Activated CD8-positive, alpha-beta memory T cell treated with anti-CD3 and anti-CD28 coated beads for 4 hours (primary cell): ENCODE data around the gene SELENOF.

ENCODE experiments used
- DNase-seq, 2 donors: peaks; one replicate each; pipeline ENCODE4 v3.0.0-alpha.2; 2020; ENCODE audit warnings: low read depth in 2 of 2

Gene SELENOF

DNA sequence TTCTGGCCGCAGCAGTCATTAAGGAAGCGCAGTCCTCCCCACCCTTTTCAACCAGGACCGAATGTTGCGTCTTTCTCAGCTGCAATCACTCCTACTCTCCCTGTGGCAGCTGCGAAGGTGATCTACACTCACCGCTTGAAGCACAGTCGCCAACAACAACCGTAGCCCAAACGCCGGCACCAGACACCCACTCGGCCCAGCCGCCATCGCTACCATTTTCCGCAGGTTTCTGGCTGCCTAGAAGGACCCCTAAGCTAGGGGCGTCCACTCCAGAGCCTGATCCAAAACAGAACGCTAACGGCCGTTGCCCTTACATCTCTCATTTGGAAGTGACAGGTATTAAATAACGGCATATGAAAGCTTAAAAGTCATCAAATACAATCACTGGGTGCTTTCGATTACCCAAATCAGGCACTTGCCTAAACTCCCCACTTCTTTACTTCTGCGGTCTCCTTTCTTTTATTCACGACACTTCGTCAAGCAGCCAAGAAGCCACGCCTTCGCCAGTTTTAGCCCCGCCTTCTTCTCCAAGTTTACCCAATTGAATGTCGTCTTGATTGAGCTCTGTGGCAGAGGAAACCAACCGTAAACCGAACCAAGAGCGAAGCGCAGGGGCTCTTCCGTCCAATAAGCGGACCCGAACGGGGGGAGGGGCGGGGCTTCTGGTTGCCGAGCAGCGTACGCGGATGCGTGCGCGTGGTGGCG lies at the start of gene SELENOF:
Gene SELENOF, minus strand, starts transcription at position 231 of the 705 bp plus-strand sequence. Its CDS starts 15 bp downstream, at position 216.
- DNase-seq, result peak; percentile 98

DNA sequence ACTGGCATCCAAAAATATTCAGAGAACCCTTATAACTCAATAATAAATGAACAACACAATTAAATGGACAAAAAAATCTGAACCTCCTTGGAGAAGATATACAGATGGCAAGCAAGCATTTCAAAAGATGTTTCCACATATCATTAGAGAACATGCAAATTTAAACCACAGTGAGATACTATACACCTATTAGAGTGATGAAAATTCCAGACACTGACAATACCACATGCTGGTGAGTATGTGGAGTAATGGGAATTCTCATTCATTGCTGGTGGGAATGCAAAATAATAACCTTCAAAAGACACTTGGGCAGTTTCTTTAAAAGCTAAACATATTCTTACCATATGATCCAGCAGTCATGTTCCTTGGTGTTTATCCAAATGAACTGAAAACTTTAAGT lies 46.6 kb upstream of the SELENOF start:
- DNase-seq, result no peak

DNA sequence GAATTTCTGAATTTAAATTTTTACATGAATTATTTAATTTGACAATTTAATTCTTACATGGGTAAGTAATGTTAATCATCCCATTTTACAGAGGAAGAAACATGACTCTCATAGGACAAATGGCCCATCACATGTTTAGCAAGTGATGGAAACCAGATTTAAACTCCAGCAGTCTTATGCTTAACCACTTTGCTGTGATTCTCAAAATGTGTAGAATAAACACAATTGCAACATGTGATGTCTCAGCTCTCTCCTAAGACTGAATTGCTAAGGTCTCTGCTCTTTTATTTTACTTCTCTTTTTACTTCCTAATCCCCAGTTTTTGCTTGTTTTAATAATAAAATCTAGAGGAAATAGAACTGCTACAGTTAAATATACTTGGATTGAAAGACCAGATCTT lies 43.3 kb upstream of the SELENOF start:
- DNase-seq, result no peak

DNA sequence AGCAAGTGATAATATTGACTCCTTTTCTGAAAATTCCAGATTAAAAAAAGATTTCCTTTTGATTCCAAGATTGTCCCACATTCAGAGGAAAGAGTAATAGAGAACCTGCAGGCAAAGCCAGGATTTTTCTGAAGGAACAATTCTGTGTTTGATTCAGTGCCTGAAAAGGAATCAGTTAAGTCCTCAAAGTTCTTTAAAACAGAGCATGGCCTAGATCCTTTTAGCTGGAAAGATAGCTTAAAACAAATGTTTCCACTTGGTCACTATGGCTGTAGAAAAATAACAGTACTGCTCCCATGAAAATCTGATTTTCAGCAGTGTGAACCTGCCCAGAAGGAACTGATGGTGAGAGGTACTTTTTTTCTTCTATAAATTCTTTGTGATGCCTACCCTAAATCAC lies 42.3 kb upstream of the SELENOF start:
- DNase-seq, result no peak

DNA sequence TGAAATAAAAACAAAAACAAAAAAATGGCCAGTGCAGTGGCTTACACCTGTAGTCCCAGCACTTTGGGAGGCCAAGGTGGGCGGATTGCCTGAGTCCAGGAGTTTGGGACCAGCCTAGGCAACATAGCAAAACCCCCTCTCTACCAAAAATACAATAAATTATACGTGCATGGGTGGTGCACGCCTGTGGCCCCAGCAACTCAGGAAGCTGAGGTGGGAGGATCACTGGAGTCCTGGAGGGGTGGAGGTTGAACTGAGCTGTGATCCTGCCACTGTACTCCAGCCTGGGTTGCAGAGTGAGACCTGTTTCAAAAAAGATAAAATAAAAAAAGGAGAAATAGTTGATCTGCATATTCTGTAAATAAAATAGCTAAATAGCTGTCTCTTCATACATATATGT lies 41.8 kb upstream of the SELENOF start:
- no peak for DNase-seq

DNA sequence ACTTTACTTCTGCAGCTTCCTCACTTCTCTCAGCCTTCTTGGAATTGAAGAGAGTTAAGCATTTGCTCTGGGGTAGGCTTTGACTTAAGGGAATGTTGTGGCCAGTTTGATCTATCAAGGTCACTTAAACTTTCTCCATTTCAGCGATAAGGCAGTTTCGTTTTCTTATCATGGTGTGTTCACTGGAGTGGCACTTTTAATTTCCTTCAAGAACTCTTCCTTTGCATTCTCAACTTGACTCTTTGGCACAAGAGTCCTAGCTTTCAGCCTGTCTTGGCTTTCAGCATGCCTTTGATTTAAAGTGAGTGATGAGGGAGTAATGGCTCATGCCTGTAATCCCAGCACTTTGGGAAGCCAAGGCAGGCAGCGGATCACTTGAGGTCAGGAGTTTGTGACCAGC lies 39.2 kb upstream of the SELENOF start:
- no peak for DNase-seq

DNA sequence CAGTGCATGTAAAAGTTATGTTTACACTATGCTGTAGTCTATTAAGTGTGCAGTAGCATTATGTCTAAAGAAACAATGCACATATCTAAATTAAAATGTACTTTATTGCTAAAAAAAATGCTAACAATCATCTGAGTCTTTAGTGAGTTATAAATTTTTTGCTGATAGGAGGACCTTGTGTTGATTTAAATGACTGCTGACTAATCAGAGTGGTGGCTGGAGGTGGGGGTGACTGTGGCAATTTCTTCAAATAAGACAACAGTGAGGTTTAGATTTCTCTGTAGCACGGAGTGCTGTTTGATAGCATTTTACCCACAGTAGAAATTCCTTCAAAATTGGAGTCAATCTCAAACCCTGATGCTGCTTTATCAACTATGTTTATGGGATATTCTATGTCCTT lies 37.5 kb upstream of the SELENOF start:
- DNase-seq, result no peak

DNA sequence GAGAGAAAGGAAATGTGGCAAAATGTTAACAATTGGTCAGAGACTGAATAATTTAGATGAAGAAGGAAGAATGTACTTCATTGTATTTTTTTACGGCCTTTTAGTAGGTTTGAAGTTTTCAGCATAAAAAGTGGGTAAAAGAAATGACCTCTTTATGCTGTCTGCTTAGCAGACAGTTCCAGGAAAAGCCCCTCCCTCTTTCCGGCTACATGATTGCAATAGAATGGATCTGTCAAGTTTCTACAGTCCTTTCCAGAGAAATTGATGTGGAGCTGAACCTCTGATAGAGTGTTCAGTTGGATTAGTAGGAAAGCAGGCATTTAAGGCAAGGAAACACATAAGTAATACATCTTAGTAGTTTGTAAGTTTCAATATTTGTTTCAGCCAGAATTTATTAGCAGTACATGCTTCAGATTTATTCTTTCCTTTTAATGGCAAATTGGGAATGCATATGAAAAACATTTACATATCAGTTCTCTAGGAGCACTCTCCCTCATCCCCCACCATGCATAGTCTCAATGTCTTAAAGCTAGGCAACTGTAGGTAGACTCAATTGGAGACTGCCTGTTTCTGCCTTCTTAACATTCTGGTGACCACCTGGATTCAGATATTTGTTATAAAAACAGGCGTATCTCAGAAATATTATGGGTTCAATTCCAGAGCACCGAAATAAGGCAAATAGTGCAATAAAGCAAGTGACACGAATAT lies 36.9 kb upstream of the SELENOF start:
- DNase-seq, result no peak

DNA sequence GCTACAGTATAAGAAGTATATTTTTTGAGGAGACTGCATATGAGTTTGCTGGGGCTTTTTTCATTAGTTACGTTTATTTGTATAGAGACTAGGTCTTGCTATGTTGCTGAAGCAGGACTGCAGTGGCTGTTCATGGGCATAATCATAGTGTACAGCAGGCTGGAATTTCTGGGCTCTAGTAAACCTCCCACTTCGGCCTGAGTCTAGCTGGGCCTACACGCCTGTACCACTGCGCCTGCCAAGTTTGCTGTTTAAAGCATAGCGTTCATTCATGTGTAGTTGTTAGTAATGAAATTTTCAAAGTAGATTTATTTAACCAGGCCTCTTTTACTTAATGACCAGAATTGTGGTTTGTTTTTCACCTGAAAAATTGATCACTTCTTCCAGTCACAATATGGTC lies 34.3 kb upstream of the SELENOF start:
- DNase-seq, result no peak

DNA sequence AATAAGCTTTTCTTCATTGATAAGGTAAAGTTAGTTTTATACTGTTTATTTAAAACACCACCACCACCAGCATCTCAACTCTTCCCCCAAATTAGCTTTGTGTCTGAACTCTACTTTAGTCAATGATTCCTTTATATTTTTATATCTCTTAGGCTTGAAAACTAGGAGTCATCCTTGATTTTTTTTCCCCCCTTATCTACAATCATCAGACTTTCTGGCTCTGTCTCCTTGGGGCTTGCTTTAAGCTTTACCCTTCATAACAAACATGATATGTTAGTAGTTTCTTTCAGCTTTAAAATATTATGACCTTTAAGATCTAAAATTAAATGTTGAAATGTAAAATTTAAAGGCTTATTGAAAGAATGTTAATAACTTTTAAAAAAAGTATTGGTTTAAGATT lies 28.8 kb upstream of the SELENOF start:
- DNase-seq, result no peak

DNA sequence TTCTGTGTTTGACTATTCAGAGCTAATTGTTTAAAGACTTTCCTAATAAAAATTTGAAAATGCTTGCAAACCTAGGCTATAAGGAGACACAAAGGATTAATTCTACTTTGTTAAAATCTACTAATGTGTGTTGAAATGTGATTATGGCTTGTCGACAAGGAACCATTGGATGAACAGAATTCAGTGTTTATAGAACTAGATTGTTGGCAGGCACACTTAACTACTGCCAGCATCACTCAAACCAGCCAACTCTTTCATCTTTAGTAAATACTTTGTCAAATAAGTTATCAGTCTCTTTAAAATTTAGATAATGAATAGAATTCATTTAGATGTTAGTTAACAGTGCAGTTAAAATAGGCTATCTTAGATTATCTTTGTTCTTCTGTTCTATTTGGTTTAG lies 28.1 kb upstream of the SELENOF start:
- no peak for DNase-seq

DNA sequence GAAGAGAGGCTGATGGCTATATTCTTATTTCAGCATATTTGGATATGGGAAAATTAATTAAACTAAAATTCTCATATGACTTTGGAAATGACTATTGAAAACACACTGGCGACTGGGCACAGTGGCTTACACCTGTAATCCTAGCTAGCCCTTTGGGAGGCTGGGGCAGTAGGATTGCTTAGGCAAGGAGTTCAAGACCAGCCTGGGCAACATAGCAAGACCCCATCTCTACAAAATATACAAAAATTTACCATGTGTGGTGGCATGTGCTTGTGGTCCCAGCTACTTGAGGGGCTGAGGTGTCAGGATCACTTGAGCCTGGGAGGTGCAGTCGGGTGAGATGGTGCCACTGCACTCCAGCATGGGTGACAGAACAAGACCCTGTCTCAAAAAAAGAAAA lies 26.7 kb upstream of the SELENOF start:
- no peak for DNase-seq

DNA sequence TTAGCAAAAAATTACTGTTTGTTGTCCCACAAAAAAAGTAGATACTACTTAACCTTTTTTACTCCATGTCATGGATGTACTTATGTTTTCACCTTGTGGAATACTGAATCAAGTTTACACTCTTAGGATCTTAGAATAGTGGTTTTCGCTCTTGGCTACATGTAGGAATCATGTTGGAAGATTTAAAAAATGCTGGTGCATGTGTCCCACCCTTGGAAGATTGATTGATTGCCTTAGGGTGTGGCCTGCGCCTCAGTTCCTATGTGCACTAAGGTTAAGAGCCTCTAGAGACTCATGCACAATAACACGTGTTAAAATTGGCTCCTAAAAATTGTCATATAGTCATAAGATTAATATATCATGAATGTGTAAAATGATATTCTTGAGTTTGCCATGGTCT lies 25.5 kb upstream of the SELENOF start:
- DNase-seq, result no peak

DNA sequence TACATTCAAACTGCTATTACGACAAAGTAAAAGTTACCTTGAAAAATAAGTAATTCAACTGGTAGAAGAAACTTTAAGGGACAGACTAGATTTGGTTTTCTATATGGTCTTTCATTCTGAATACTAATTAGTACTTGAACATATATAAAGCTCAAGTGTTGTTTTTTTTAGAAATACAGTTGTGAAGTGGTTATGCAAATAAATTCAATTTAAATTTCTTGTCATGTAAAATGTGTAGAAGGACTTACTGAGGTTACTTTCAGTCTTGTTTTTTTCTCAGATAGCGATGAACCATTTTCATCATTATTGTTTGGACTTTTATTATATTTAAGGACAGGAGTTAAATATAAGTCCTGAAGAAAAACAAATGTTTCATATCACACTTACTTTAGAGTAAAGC lies 24.9 kb upstream of the SELENOF start:
- no peak for DNase-seq

DNA sequence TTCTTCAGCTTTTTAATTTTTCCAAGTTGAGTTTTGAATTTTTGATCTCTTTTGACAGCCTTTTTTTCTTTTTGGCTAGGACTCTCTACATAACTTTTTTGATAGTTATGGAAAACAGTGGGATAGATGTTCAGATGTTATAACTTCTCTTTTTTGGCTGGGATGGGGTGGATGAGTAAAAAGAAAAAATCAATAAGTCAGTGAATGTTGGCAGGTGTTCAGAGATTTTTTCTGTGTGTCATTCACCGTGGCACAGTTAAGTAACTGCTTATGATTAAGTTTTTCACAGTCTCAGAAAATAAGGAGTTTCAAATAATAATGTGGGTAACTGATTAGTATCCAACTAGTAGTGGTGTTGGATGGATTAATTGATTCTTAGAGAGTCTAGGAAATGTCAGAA lies 24.5 kb upstream of the SELENOF start:
- no peak for DNase-seq

DNA sequence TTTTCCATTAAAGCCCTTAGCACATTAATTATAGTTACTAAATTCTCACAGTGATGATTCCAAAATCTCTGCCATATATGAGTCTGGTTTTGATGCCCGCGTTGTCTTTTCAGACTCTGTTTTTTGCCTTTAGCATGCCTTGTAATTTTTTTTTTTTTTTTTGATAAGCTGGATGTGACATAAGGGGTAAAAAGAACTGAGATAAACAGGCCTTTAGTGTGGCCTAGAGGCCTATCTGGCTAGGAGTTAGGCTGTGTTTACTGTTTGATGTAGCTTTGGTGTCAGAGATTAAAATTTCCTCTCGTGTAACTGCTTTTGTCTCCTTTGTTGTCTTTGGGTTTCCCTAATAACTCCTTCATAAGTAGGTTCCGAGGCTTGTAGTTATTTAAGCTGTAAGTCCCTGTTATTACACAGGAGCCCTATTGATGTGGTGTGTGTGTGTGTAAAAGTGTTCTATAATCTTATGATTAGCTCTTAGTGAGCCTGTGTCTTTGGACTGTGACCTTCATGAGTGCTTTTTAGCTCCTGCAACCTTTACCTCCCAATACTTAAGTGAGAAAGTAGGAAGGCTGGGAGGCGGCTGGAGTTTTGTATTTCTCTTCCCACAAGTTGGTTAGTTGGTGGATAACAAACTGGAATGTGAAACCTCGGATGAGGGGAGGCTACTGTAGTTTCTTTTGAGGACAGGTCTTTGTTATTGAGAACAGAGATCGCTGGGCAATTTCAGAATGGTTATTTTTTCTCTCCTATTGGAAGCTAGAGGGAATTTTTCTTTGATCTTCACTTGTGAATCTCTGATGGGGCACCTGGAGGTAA lies 19.8 kb upstream of the SELENOF start:
- no peak for DNase-seq

DNA sequence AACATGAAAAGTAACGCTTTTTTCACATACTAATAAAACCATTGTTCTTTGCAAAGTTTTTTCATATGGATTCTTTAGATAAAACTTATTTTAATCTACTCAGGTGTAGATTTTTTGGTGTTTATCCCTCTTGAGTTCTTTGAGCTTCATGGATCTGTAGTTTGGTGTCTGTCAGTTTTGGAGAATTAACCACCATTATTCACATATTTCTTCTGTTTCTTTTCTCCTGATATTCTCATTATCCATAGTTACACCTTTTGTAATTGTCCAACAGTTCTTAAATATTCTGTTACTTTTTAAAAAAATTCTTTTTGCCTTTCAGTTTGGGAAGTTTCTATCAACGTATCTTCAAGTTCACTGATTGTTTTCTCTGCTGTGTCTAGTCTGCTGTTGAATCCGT lies 19.1 kb upstream of the SELENOF start:
- no peak for DNase-seq

DNA sequence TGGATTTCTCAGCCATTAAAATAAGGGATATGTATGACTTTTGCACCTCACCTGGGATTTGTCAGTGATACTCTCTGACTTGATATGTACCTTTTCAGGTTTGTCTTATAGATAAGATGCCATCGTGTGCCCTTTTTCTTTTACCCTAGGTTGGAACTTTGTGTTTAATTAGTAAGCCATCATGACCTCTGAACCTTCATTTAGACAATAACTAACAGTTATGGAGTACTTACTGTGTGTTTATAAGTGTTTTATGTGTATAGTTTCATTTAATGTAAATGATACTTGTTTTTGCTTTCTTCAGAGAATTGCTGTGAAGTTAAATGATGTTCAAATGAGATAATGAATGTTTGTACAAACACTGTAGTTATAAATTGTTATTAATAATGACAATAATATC lies 14.9 kb upstream of the SELENOF start:
- no peak for DNase-seq

DNA sequence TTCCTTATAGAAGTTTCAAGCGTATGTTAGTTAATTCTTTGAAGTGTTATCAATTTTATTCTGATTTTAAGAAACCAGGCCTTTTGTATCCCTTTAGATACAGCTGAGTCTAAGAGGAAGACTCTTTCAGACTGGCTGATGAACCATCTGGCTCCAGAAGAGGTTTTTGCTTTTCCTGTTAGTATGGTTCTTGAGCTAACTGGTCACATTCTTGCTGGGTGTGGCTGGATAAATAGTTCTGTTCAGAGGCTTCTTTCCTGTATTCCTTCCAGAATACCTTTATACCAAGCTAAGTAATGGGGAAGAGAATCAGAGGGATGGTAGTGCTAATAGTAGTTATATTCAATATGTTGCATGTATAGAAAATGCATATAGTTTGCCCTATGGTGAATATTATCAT lies 13.0 kb upstream of the SELENOF start:
- no peak for DNase-seq

DNA sequence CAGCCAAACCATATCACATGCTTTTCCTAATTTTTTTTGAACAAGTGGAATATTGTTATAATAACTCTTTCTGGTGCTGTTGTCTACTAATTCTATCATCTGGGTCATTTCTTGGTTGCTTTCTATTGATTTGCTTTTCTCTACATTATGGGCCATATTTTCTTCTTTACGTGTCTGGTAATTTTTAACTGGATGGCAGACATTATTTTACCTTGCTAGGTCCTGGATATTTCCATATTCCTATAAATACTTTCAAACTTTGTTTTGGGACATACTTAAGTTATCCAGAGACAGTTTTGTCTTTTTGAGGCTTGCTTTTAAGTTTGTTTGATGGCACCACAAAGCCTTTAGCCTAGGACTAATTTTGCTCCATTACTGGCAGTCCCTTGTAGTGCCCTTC lies 11.8 kb upstream of the SELENOF start:
- DNase-seq, result no peak

DNA sequence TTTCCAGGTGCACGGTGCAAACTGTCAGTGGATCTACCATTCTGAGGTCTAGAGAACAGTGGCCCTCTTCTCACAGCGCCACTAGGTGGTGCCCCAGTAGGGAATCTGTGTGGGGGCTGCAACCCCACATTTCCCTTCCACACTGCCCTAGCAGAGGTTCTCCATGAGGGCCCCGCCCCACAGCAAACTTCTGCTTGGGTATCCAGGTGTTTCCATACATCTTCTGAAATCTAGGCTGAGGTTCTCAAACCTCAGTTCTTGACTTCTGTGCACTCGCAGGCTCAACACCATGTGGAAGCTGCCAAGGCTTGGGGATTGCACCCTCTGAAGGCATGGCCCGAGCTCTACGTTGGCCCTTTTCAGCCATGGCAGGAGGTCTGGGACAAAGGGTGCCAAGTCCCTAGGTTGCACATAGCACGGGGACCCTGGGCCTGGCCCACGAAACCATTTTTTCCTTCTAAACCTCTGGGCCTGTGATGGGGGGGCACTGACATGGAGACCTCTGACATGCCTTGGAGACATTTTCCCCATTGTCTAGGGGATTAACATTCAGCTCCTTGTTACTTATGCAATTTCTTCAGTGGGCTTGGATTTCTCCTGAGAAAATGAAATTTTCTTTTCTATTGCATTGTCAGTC lies 10.5 kb upstream of the SELENOF start:
- no peak for DNase-seq

DNA sequence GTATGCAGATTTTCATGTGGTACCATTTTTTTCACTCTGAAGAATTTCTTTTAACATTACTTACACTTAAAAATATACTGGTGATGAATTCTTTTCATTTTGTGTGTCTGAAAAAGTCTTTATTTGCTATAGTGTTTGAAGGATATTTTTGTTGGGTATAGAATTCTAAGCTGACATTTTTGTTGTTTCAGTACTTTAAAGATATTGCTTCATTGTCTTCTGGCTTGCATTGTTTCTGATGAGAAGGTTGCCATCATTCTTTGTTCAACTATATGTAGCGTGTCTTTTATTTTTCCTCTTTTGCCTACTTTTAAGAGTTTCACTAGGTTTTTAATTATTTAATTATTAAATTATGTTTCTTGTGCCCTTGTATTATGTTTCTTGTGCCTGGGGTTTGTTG lies 8.5 kb upstream of the SELENOF start:
- DNase-seq, result no peak
